ENCODE results near the gene LAD1.

The LAD1 gene

DNA sequence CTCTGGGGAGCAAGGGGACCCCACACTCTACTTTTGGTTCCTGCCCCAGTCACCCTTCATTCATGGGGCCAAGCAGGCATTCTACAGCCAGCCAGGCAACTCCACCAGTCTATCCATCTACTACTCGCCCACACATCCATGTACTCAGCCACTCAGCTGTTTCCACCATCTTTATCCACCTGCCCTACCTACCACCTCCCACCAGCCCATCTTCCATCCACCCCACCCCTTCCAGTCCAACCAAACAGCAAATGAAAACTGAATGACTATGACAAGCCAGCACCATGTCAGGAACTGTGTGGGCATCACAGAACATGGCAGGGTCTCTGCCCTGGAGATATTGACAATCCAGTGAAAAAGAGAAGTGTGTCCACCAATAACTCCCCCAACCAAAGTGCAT, 7.9 kb downstream of the LAD1 start:
- in situ Hi-C loops (cut with HindIII; ENCODE audit: low sequenced_read_pairs), result no loop called here
- DNase-seq (ENCODE audit: low read depth), result no peak
- TF ChIP-seq, protein P1, sequence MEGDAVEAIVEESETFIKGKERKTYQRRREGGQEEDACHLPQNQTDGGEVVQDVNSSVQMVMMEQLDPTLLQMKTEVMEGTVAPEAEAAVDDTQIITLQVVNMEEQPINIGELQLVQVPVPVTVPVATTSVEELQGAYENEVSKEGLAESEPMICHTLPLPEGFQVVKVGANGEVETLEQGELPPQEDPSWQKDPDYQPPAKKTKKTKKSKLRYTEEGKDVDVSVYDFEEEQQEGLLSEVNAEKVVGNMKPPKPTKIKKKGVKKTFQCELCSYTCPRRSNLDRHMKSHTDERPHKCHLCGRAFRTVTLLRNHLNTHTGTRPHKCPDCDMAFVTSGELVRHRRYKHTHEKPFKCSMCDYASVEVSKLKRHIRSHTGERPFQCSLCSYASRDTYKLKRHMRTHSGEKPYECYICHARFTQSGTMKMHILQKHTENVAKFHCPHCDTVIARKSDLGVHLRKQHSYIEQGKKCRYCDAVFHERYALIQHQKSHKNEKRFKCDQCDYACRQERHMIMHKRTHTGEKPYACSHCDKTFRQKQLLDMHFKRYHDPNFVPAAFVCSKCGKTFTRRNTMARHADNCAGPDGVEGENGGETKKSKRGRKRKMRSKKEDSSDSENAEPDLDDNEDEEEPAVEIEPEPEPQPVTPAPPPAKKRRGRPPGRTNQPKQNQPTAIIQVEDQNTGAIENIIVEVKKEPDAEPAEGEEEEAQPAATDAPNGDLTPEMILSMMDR (IDR thresholded peaks at IDR 0.05; ENCODE audit: low read depth, low read length, missing control alignments), result no peak
- H3K4me3 ChIP-seq (ENCODE audit: low read depth, low read length), result no peak overlapping the region

GRCh38 chr1:201389051-201389450, 10.1 kb downstream of the LAD1 start:
- TF ChIP-seq, protein P1 (IDR thresholded peaks at IDR 0.05; ENCODE audit: low read depth, low read length, missing control alignments), result no peak
- H3K4me3 ChIP-seq (ENCODE audit: low read depth, low read length), result no peak overlapping the region
- DNase-seq (ENCODE audit: low read depth), result no peak
- in situ Hi-C loops (cut with HindIII; ENCODE audit: low sequenced_read_pairs), result no loop called here

DNA sequence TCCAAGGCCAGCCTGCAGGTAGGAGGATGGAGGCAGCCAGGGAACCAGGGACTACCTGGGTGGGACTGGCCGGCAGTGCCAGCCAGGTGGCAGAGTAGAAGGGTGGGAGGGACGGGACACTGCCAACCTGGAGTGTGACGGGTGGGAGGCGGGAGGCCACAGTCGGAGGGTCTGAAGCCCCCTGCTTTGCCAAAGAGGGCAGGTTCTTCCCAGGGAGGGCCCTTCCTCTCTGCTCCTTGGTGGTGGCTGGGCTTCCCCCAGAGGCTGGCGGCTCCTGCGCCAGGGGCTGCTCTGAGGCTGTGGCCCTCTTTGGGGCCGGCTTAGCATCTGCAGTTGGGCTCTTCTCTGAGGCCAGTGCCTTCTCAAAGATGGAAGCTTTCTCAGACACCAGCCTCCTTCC, 12.9 kb downstream of the LAD1 start:
- H3K4me3 ChIP-seq (ENCODE audit: low read depth, low read length), result no peak overlapping the region
- DNase-seq (ENCODE audit: low read depth), result no peak
- in situ Hi-C loops (cut with HindIII; ENCODE audit: low sequenced_read_pairs), result no loop called here
- TF ChIP-seq, protein P1 (IDR thresholded peaks at IDR 0.05; ENCODE audit: low read depth, low read length, missing control alignments), result no peak

DNA sequence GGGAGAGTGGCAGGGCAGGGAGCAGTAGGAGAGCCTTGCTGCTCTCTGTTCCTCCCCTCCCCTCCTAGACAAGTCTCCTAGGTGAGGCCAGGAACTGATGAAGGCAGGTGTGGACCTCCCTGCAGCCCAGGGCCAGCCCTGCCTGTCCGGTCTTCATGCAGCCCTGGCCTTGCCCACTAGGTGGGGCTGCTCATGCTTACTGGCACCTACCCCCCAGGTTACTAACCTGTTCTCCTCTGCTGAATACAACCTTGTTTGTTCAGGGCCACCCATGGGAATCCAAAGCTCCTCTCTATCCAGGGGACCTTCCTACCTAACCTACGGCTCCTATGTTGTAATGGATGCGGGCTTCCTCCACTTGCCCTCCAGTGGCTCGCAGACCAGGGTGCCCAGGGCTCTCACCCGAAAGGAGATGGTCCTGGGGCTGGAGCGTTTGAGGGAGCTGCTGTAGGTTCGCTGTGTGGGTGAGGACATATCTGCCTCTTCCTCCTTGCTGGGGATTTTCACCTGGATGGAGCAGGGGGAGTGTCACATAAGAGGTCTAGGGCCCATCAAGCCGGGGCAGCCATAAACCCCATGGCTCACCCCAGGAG, 13.7 kb downstream of the LAD1 start:
- TF ChIP-seq, protein P1 (IDR thresholded peaks at IDR 0.05; ENCODE audit: low read depth, low read length, missing control alignments), result peak; percentile 93
- H3K4me3 ChIP-seq (ENCODE audit: low read depth, low read length), result no peak overlapping the region
- no peak for DNase-seq (ENCODE audit: low read depth)
- in situ Hi-C loops (cut with HindIII; ENCODE audit: low sequenced_read_pairs), result no loop called here

DNA sequence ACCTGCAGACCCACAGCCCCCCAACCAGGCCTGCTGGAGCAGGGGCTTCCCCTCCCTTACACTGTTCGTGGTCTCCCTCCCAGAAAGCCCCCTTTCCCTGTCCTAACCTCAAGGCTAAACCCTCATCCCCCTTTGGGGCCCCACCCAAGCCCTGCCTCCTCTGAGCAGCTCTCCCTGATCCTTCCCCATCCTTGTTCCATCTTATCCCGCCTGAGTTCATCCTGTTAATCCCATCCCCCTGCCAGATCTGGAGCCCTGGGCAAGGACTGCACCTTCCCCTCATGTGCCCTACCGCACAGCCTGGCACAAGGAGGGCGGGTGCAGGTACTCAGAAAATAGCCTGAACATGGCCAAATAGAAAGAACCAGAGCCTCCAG, 14.7 kb downstream of the LAD1 start:
- no peak overlapping the region for H3K4me3 ChIP-seq (ENCODE audit: low read depth, low read length)
- no peak for DNase-seq (ENCODE audit: low read depth)
- in situ Hi-C loops (cut with HindIII; ENCODE audit: low sequenced_read_pairs), result no loop called here
- TF ChIP-seq, protein P1 (IDR thresholded peaks at IDR 0.05; ENCODE audit: low read depth, low read length, missing control alignments), result no peak

DNA sequence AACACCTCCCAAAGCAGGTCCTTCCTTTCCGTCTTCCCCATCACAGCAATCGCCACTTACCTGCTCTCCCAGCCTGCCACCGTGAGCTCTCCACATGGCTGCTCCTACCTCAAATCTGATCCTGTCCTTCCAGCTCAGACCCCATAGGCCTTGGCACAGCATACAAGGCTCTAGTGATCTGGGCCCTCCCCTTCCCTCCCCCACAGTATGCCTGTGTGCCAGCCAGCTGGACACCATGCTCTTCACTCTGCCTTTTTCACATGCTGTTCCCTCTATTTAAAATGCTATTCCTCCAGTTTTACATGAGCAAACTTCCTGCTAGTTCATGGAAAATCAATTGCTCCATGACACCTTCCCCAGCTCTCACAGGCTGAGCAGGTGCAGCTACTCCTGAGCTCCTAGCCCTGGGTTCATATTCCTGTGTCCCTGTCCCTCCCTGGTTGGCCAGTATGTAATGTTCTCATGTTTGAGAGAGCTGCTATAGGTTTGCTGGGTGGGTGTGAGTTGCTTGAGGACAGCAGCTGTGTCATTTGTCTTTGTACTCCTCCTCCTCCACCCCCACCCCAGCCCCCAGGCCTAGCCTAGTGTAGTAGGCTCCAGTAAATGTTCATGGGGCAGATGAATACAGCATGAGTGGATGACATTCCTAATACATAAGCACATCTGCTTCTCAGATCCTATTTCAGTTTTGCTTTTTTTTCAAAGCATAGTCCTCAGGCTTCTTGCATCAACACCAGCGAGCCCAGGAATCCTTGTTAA, 15.3 kb downstream of the LAD1 start:
- DNase-seq (ENCODE audit: low read depth), result peak; percentile 45
- no peak overlapping the region for H3K4me3 ChIP-seq (ENCODE audit: low read depth, low read length)
- TF ChIP-seq, protein P1 (IDR thresholded peaks at IDR 0.05; ENCODE audit: low read depth, low read length, missing control alignments), result no peak
- in situ Hi-C loops (cut with HindIII; ENCODE audit: low sequenced_read_pairs), result no loop called here
